NB4 (cell line): ENCODE data around the gene PGAM2.

Experiments used
- CTCF ChIP-seq: IDR thresholded peaks from one replicate; pipeline ENCODE4 v1.5.1; 2012; ENCODE audit warnings: low read depth, low read length
- POLR2A ChIP-seq: IDR thresholded peaks from 2 replicates; pipeline ENCODE4 v1.6.1; 2011; ENCODE audit warnings: mild to moderate bottlenecking; ENCODE audit not compliant: insufficient read length; ENCODE audit errors: extremely low read depth

- TF ChIP-seq POLR2A: no peak
- TF ChIP-seq CTCF: no peak
These were observed 8.1 kb downstream of the PGAM2 start for GRCh38 chr7:44057181-44057848.
